Measurements from ENCODE around the gene DPM2.
A peak's percentile ranks its signal among the peaks of the same experiment; 100 is the strongest.

The DPM2 gene

GRCh38 chr9:127963359-127964064 lies 25.9 kb upstream of the DPM2 start:
- Mint-ChIP-seq H3K27ac (peak overlapping the region; percentile 99), H3K9me3 (no peaks in the 10 kb centered on the region), H3K27me3 (no peaks in the 10 kb centered on the region), H3K36me3 (peaks cover 10% of the 10 kb centered on the region), H3K4me1 (peaks cover 98% of the 10 kb centered on the region), H3K4me3 (peak overlapping the region; percentile 78)

DNA sequence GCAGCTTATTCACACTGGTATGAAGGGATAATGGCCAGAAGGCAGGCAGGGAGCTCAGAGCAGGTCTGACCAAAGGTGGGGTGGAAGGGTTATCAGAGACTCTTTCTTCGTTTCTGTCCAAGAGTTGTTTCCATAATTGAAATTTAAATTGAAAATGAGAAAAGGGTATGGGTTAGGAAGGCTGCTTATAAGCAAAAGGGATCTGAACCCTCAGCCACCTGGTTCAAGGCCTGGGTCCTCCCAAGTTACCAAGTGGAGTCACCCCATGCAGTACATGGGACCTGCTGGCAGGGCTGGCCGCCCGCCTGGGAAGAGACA lies 25.3 kb upstream of the DPM2 start:
- Mint-ChIP-seq H3K27ac (peak overlapping the region; percentile 99), H3K9me3 (no peaks in the 10 kb centered on the region), H3K36me3 (peaks cover 10% of the 10 kb centered on the region), H3K27me3 (no peaks in the 10 kb centered on the region), H3K4me1 (peaks cover 98% of the 10 kb centered on the region), H3K4me3 (peak overlapping the region; percentile 78)

DNA sequence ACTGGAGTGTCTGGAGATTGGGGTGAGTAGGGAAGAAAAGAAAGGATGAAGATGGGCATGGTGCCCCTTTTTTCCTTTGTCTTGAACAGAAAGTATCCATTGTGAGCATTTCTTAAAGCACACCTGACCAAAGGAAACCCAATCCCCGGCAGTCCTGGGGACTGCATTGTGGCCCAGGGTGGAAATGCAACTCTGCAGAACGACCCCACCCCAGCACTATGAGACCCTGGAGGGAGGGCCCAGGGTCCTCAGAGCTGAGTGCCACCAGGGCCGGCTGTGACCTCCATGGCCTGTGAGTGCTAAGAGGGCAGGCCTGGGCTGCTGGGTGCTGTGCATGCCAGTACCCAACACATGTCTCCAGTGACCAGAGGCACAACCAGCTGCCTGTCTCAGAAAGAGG lies 24.6 kb upstream of the DPM2 start:
- Mint-ChIP-seq H3K36me3 (peaks cover 12% of the 10 kb centered on the region), H3K4me3 (peak overlapping the region; percentile 78), H3K27ac (peak overlapping the region; percentile 99), H3K27me3 (no peaks in the 10 kb centered on the region), H3K9me3 (no peaks in the 10 kb centered on the region), H3K4me1 (peaks cover 98% of the 10 kb centered on the region)

- H3K4me1 Mint-ChIP-seq, result peaks cover 98% of the 10 kb centered on the region
- peak overlapping the region; percentile 46 for H3K4me3 Mint-ChIP-seq
- H3K9me3 Mint-ChIP-seq, result no peaks in the 10 kb centered on the region
- peak overlapping the region; percentile 99 for H3K27ac Mint-ChIP-seq
- no peaks in the 10 kb centered on the region for H3K27me3 Mint-ChIP-seq
- H3K36me3 Mint-ChIP-seq, result peaks cover 12% of the 10 kb centered on the region
Measured at GRCh38 chr9:127961613-127962155, 24.0 kb upstream of the DPM2 start.

- Mint-ChIP-seq H3K9me3 (no peaks in the 10 kb centered on the region), H3K4me3 (peak overlapping the region; percentile 46)
Measured at GRCh38 chr9:127961155-127961490, 23.5 kb upstream of the DPM2 start.

DNA sequence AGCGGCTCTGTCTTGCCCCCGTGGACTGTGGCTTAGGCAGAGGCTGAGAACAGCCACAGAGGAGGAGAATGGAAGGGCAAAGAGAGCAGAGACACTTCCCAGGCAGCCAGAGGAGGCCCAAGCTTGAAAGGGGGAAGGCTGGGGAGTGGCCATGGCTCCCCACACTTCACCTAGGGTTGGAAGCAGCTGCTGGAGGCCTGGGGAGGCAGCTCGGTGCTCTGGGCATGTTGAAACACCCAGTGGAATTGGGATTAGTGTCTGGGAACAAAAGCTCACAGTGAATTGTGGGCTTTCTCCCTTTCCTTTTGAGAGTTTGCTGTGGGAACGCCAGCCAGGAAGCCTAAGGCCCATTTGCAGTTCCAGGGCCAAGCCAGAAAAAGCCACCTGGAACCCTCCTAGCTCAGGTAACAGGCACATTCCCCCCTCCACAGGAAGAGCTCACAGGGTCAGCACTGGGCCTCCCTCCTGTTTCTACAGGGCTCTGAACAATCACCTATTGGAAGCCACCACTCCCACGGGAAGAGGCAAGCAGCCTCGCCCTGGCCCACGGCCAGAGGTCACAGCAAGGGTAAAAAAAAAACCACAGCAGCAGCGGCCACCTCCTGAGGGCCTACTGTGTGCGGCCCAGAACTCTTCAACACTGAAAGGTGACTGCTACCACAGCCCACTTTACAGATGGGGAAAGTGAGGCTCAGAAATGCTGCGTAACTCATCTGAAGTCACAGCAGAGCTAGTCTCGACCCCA lies 22.9 kb upstream of the DPM2 start:
- no peaks in the 10 kb centered on the region for H3K9me3 Mint-ChIP-seq
- peak overlapping the region; percentile 99 for H3K27ac Mint-ChIP-seq
- peak overlapping the region; percentile 72 for H3K4me3 Mint-ChIP-seq
- H3K36me3 Mint-ChIP-seq, result peaks cover 12% of the 10 kb centered on the region
- H3K27me3 Mint-ChIP-seq, result no peaks in the 10 kb centered on the region
- peaks cover 95% of the 10 kb centered on the region for H3K4me1 Mint-ChIP-seq

More at GRCh38 chr9:127961155-127961490, 23.5 kb upstream of the DPM2 start:
- H3K36me3 Mint-ChIP-seq, result peaks cover 12% of the 10 kb centered on the region
- H3K27ac Mint-ChIP-seq, result peak overlapping the region; percentile 99
- H3K4me1 Mint-ChIP-seq, result peaks cover 94% of the 10 kb centered on the region
- H3K27me3 Mint-ChIP-seq, result no peaks in the 10 kb centered on the region

GRCh38 chr9:127959841-127960409 lies 22.3 kb upstream of the DPM2 start:
- Mint-ChIP-seq H3K27me3 (no peaks in the 10 kb centered on the region), H3K4me1 (peaks cover 95% of the 10 kb centered on the region), H3K4me3 (peak overlapping the region; percentile 72), H3K27ac (peak overlapping the region; percentile 95), H3K36me3 (peaks cover 12% of the 10 kb centered on the region), H3K9me3 (no peaks in the 10 kb centered on the region)

DNA sequence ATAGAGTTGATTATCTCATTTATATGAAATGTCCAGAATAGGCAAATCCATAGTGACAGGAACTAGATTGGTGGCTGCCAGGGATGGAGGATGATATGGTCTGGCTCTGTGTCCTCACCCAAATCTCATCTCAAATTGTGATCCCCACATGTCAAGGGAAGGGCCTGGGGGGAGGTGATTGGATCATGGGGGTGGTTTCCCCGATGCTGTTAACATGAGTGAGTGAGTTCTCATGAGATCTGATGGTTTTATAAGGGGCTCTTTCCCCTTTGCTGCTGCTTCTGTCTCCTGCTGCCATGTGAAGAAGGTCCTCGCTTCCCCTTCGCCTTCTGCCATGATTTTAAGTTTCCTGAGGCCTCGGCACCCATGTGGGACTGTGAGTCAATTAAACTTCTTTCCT lies 21.7 kb upstream of the DPM2 start:
- peak overlapping the region; percentile 72 for H3K4me3 Mint-ChIP-seq
- H3K27me3 Mint-ChIP-seq, result no peaks in the 10 kb centered on the region
- no peaks in the 10 kb centered on the region for H3K9me3 Mint-ChIP-seq
- peak overlapping the region; percentile 95 for H3K27ac Mint-ChIP-seq
- H3K4me1 Mint-ChIP-seq, result peaks cover 96% of the 10 kb centered on the region
- H3K36me3 Mint-ChIP-seq, result peaks cover 12% of the 10 kb centered on the region

DNA sequence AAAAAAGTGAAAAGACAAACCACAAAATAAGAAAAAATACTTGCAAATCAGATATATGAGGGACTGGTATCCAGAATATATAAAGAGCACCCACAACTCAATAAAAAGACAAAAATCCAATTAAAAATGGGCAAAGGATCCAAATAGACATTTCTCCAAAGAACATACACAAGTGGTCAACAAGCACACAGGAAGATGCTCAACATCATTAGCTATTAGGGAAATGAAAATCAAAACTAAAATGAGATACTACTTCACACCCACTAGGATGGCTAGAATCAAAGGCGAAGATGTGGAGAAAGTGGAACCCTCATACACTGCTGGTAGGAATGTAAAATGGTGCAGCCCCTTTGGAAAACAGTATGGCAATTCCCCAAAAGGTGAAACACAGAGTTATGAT lies 21.1 kb upstream of the DPM2 start:
- peak overlapping the region; percentile 95 for H3K27ac Mint-ChIP-seq
- no peaks in the 10 kb centered on the region for H3K27me3 Mint-ChIP-seq
- H3K36me3 Mint-ChIP-seq, result peaks cover 12% of the 10 kb centered on the region
- no peaks in the 10 kb centered on the region for H3K9me3 Mint-ChIP-seq
- H3K4me1 Mint-ChIP-seq, result peaks cover 96% of the 10 kb centered on the region
- H3K4me3 Mint-ChIP-seq, result peak overlapping the region; percentile 72

DNA sequence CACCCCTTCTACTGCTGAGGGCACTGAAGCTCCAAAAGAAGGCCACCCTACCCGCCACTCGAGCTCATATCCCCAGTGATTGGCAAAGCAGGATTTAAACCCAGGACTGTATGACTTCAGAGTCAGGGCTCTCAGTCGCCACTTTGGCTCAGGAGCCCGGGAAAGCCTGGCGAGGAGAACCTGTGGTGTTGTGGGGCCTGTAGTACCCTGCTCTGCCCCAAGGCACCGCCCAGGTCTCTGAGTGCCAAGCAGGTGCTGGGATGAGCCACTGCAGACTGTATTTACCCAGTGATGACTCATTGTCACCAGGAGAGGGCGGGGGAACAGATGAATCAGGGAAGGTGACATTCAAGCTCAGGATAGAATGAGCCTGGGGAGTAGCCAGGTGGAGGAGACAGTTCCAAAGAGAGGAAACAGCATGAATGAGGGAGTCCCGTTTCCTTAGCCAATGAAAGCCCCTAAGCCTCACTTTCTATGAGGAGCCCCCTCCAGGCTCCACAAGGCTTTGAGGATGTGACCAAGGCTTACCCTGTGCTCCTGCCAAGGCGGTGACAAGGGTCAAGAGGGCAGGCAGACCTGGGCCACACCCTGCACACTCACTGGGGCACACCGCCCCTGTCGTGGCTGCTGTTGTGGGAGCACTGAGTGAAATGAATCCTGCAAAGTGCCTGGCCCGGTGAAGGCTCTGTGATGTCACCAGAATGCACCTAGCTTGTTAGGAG lies 17.8 kb upstream of the DPM2 start:
- Mint-ChIP-seq H3K27me3 (no peaks in the 10 kb centered on the region), H3K9me3 (no peaks in the 10 kb centered on the region), H3K36me3 (peaks cover 8% of the 10 kb centered on the region), H3K27ac (peak overlapping the region; percentile 99), H3K4me1 (peaks cover 91% of the 10 kb centered on the region), H3K4me3 (peak overlapping the region; percentile 82)

- Mint-ChIP-seq H3K9me3 (no peaks in the 10 kb centered on the region), H3K27me3 (no peaks in the 10 kb centered on the region), H3K4me3 (peak overlapping the region; percentile 82), H3K27ac (peak overlapping the region; percentile 99), H3K36me3 (peaks cover 8% of the 10 kb centered on the region), H3K4me1 (peaks cover 91% of the 10 kb centered on the region)
Measured at GRCh38 chr9:127954831-127955293, 17.2 kb upstream of the DPM2 start.

DNA sequence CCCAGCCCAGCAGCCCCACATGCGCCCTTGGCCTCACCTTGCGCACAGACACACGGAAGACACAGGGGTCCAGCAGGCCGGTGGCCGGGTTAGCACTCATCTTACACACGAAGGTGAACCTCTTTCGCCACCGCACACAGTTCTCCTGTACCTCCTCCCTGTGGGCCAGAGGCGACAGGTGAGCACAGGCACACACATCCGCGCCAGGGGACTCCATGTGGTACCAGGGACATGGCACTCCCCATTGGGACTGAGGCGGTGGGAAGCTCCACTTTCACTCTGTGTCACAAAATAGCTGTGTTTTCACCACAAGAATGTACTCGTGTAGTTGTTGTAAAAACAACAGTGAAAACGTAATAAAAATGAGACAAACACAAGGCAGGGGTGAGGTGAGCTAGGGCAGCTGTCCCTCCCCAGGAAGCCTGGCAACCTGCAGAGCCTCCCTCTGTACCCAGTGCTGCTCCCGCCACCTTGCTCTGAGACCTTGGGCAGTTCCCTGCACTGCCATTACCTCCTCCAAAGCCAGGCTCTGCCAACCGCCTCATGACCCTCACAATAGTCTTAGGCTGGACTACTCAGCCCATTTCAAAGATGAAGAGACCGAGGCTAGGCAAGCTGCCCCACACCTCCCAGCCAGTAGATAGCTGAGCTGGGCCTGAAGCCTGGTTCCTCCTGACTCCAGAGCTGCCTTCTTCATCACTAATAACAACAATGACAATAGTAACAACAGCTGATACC lies 16.3 kb upstream of the DPM2 start:
- Mint-ChIP-seq H3K4me1 (peaks cover 86% of the 10 kb centered on the region), H3K4me3 (peak overlapping the region; percentile 82), H3K36me3 (peaks cover 5% of the 10 kb centered on the region), H3K9me3 (no peaks in the 10 kb centered on the region), H3K27me3 (no peaks in the 10 kb centered on the region), H3K27ac (peak overlapping the region; percentile 99)

DNA sequence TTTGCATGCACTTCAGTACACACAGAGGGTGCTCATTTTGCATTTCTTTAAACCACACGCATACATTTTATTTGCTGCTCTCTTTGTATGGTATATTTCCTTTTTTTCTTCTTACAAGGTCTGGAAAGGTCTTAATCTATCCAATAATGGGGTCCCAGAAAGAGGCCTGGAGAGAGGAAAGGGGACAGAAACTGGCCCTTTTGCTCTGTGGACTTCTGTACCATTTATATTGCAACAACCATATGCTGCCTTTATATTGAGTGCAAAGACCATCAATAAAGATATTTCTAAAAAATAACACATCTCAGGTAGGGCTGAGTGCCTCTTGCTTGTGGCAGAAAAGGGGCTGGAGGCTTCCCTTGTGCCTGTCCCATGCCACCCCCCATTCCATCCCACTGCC lies 15.5 kb upstream of the DPM2 start:
- Mint-ChIP-seq H3K36me3 (peaks cover 3% of the 10 kb centered on the region), H3K4me1 (peaks cover 84% of the 10 kb centered on the region), H3K27ac (peak overlapping the region; percentile 99), H3K4me3 (no peak overlapping the region), H3K27me3 (no peaks in the 10 kb centered on the region), H3K9me3 (no peaks in the 10 kb centered on the region)

GRCh38 chr9:127950513-127951289 lies 13.0 kb upstream of the DPM2 start:
- peaks cover 73% of the 10 kb centered on the region for H3K4me1 Mint-ChIP-seq
- no peaks in the 10 kb centered on the region for H3K9me3 Mint-ChIP-seq
- H3K4me3 Mint-ChIP-seq, result peak overlapping the region; percentile 39
- no peaks in the 10 kb centered on the region for H3K27me3 Mint-ChIP-seq
- H3K36me3 Mint-ChIP-seq, result peaks cover 1% of the 10 kb centered on the region
- peak overlapping the region; percentile 92 for H3K27ac Mint-ChIP-seq

Measured in activated naive CD4-positive, alpha-beta T cell treated with anti-CD3 and anti-CD28 coated beads, Interleukin-2, amount 50 U/mL, for 24 hours (primary cell).